IPS-20b (cell line): ENCODE results near the gene DNAJC6.
A peak's percentile ranks its signal among the peaks of the same experiment; 100 is the strongest.

ENCODE experiments used
- H3K27ac ChIP-seq: one replicate; pipeline ENCODE4 v1.5.1; 2013; ENCODE audit warnings: low read length
- H3K27me3 ChIP-seq: 2 replicates; pipeline ENCODE4 v1.6.1; 2013; ENCODE audit warnings: mild to moderate bottlenecking, low read length, inconsistent platforms; ENCODE audit not compliant: insufficient read depth
- H3K36me3 ChIP-seq: 2 replicates; pipeline ENCODE4 v1.6.1; 2013; ENCODE audit warnings: low read depth, mild to moderate bottlenecking, inconsistent platforms, low read length, moderate library complexity; ENCODE audit not compliant: insufficient read depth
- H3K4me1 ChIP-seq: 2 replicates; pipeline ENCODE4 v1.6.1; 2013; ENCODE audit warnings: mild to moderate bottlenecking, control low read depth, inconsistent platforms, low read length, moderate library complexity; ENCODE audit not compliant: insufficient read depth
- H3K4me3 ChIP-seq: 2 replicates; pipeline ENCODE4 v1.5.1; 2013; ENCODE audit warnings: mild to moderate bottlenecking, low read length, inconsistent platforms
- H3K9ac ChIP-seq: 2 replicates; pipeline ENCODE4 v1.6.1; 2013; ENCODE audit warnings: low read depth, mild to moderate bottlenecking, inconsistent platforms, low read length, moderate library complexity
- H3K9me3 ChIP-seq: 2 replicates; pipeline ENCODE4 v1.6.1; 2013; ENCODE audit warnings: mild to moderate bottlenecking, low read depth, low read length, inconsistent platforms; ENCODE audit not compliant: insufficient read depth

The DNAJC6 gene

DNA sequence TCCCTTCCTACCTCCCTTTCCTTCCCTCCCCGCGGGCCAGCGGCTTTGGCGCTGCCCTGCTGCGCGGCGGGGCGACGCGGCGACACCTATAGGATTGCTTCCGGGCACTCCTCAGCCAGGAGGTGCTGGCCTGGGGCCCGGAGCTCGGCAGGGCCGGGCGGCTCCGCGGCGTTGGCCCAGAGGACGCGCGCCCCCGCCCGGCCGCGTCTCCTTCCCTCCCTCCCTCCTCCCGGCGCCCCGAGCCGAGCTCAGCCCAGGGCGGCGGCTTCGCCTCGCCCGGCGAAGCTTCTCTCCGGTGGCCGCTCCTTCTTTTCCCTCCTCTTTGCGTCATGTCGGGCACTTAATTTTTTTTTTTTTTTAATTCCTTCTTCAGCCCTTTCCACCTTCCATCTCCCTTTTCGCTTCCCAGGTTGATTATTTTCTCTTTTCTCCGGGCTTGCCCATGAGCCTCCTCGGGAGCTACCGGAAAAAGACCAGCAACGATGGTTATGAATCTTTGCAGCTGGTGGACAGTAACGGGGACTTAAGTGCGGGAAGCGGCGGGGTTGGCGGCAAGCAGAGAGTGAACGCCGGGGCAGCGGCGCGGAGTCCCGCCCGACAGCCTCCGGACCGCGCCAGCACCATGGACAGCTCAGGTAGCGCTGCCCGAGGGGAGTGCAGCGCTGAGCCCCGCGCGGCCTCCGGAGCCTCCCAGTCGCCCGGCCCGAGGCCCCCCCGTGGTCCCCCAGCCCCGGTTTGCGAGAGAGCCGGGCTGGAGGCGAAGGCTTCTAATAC, at the start of gene DNAJC6:
Gene DNAJC6, plus strand, starts transcription at position 240 of the 774 bp plus-strand sequence. Its CDS starts 203 bp downstream, at position 443.
- H3K9ac ChIP-seq = peak within 1 kb of the TSS; percentile 17; the same call in 1 of the 2 replicates
- no peaks in the 10 kb centered on the region for H3K36me3 ChIP-seq
- H3K4me3 ChIP-seq = peak within 1 kb of the TSS; percentile 89
- H3K9me3 ChIP-seq = no peaks in the 10 kb centered on the region
- peaks cover 12% of the 10 kb centered on the region; the same call in 1 of the 2 replicates for H3K4me1 ChIP-seq
- H3K27ac ChIP-seq = no peak within 1 kb of the TSS
- peaks cover 29% of the 10 kb centered on the region for H3K27me3 ChIP-seq

DNA sequence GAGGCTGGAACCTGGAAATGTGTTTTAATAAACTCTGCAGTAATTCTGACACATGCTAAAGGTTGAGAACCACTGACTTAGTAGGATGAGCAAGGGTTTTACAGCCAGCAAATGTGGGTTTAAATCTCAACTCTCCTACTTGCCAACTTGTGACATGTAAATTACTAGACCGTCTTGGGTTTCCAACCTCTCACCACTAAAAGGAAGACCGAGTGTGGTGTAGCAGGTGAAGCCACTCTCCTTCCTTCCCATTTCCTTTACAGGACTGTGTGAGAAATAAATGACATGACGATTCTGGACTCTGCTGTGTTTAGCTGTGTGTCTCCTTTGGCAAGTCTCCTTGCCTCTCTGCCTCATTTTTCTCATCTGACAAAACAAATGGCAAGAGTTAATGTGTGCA, 49.5 kb upstream of the DNAJC6 start:
- H3K9me3 ChIP-seq = no peaks in the 10 kb centered on the region
- H3K9ac ChIP-seq = no peak overlapping the region
- no peaks in the 10 kb centered on the region for H3K36me3 ChIP-seq
- H3K27ac ChIP-seq = no peak overlapping the region
- H3K27me3 ChIP-seq = peaks cover 27% of the 10 kb centered on the region
- peaks cover 14% of the 10 kb centered on the region for H3K4me1 ChIP-seq
- H3K4me3 ChIP-seq = no peak overlapping the region

DNA sequence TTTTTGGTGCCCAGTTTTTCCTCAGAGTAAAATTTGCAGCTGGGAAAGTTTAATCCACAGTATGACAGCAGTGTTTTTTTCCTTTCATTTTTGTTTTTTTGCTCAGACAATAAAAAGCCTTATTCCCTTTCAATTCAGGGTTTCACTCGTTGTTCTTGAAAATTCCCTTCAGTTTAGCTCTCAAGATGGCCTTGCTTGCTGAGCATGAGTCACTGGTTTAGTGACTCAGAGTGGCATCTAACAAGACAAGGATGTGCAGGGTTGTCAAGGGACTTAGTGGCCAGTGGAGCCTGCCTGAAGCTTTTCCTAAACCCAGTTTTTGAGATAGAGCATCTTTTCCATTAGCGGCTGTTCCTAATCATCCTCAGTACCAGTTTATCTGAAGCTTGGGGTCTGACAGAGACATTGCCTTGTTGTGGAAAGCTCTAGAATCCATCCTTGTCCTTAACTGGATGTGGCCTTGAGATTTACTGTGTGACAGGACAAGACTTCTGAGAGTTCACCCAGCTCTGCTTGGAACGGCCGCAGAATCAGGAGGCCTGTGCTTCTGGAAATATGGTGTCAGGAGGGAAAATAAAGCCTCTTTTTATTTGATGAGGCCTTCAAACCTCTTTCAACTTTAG, 48.4 kb upstream of the DNAJC6 start:
- Histone ChIP-seq H3K27me3 (peaks cover 17% of the 10 kb centered on the region; the same call in 1 of the 2 replicates), H3K9me3 (no peaks in the 10 kb centered on the region), H3K4me3 (no peak overlapping the region), H3K4me1 (peaks cover 14% of the 10 kb centered on the region), H3K36me3 (no peaks in the 10 kb centered on the region), H3K27ac (no peak overlapping the region), H3K9ac (no peak overlapping the region)

DNA sequence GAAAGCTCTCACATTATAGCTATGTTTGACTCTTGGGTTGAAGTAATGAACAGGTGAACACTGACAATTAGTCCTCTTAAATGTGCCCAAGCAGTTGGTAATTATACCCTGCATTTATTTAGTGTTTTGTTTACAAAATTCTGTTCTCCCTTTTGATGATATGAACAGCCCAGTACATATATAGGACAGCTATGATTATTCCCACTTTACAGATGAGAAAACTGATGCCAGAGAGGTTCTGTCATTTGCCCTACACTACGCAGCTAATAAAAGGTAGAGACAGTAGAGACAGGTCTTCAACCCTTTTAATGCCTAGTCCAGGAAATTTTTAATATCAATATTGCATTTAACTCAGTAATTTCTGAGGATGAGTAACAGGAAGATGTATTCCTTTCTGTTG, 46.1 kb upstream of the DNAJC6 start:
- no peak overlapping the region for H3K4me3 ChIP-seq
- H3K36me3 ChIP-seq = no peaks in the 10 kb centered on the region
- H3K9ac ChIP-seq = no peak overlapping the region
- H3K4me1 ChIP-seq = peaks cover 25% of the 10 kb centered on the region
- H3K9me3 ChIP-seq = no peaks in the 10 kb centered on the region
- peaks cover 17% of the 10 kb centered on the region for H3K27me3 ChIP-seq
- no peak overlapping the region for H3K27ac ChIP-seq

DNA sequence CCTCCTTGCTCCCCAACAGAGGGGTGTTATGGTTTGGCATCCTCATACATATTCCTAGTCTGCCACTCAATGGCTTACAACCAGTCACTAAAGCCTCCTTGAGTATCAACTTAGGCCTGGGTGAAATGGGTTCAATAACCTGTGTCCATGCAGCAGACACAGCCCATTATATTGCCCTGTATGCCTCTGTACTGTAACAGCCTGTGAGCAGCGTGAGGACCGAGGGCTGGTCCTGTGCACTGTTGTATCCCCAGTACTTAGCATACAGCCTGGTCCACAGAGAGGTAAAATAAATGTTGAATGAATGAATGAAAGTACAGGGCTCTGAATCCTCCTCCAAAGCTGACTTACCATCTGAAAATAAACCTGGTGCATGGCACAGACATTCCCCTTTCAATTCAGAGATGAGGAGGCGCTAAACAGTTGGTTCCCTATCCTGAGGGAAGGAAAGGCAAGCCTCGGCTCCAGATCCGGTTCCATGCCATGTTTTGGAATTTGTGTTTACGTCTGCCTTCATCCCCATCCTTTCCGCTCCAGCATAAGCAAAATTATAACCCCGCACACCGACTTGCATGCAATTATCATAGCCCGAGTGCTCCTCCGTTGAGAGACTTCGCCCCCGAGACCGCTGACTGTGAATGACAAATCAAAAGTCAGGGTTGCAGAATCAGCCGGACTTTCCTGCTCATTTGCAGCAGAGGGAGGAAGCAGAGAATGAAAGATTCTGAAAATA, 45.0 kb upstream of the DNAJC6 start:
- H3K27me3 ChIP-seq = peaks cover 17% of the 10 kb centered on the region
- H3K36me3 ChIP-seq = no peaks in the 10 kb centered on the region
- H3K9me3 ChIP-seq = no peaks in the 10 kb centered on the region
- no peak overlapping the region for H3K27ac ChIP-seq
- peak overlapping the region; percentile 81 for H3K4me3 ChIP-seq
- H3K4me1 ChIP-seq = peaks cover 23% of the 10 kb centered on the region
- H3K9ac ChIP-seq = no peak overlapping the region

DNA sequence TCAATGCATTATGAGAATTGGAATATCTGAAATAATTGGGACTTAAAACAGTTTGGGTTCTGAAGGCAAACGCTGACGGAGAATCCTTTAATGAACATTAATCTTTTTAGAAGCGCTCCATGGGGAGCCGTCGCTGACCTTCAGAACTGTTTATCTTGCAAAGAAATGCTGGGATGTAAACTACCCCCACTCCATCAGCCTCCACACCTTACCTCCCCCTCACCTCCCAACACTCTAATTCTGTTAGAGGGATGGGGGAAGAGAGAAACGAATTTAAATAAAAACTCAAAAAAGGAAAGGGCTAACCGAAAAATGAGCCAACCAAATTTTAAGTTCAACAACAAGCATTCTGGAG, 44.1 kb upstream of the DNAJC6 start:
- peak overlapping the region; percentile 67; the same call in 1 of the 2 replicates for H3K9ac ChIP-seq

DNA sequence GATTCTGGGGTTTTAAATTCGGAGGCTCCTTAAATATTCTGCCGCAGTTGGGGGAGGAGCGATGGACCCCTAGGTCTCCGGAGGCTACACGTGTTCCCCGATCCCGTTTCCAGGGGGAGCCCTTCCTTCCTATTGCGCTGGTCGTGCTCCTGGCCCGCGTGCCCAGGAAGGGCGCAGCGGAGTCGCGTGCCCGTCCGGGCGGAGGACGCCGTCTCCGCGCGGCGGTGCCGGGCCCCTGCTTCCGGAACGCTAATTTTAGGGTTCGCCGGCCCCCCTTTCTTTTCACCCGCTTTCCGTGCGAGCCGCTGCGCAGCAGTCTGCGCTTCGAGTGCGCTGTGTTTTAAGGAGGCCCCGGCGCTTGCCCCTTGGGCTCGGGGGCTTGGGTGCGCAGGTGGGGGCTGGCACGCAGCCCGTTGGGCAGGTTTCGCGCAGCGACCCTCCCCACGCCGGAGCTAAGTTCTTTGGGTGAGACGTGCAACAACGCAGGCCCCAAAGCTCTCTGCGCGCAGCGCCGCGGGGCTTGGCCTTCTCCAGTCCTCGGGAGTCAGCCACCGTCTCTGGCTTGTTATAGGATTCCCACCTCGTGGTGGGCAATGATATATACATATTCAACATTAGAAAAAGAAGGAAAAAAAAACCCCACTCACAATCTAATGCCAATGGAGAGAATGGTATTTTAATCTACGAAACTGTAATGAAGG, 43.5 kb upstream of the DNAJC6 start:
- Histone ChIP-seq H3K9ac (peak overlapping the region; percentile 67; the same call in 1 of the 2 replicates), H3K36me3 (no peaks in the 10 kb centered on the region), H3K4me1 (peaks cover 17% of the 10 kb centered on the region; the same call in 1 of the 2 replicates), H3K27me3 (peaks cover 17% of the 10 kb centered on the region), H3K4me3 (peak overlapping the region; percentile 81), H3K9me3 (no peaks in the 10 kb centered on the region), H3K27ac (no peak overlapping the region)

More for the DNA sequence above, 44.1 kb upstream of the DNAJC6 start:
- H3K27me3 ChIP-seq = peaks cover 17% of the 10 kb centered on the region
- no peak overlapping the region for H3K27ac ChIP-seq
- no peaks in the 10 kb centered on the region for H3K36me3 ChIP-seq
- no peaks in the 10 kb centered on the region for H3K9me3 ChIP-seq
- peak overlapping the region; percentile 81 for H3K4me3 ChIP-seq
- H3K4me1 ChIP-seq = peaks cover 17% of the 10 kb centered on the region

DNA sequence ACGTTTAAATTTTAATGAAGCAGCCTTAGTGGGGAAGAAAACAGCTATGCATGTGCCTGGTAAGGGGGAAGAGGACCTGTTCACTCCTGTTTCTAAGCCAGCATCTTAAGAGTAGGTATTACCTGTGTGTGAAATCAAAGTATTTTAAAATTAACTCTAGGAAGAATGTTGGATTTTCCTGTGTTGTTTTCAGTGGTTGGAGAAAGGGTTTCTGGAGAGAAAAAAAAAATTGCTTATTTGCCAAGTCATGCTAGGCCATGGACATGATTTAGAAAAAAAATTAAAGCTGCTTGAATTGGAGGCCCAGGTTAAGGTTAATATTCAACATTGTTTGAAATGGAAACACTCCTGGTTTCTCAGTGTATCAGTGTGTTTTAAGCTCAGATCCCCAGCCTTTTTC, 42.9 kb upstream of the DNAJC6 start:
- Histone ChIP-seq H3K27ac (no peak overlapping the region), H3K9me3 (no peaks in the 10 kb centered on the region), H3K36me3 (no peaks in the 10 kb centered on the region), H3K4me3 (peak overlapping the region; percentile 81), H3K4me1 (peaks cover 17% of the 10 kb centered on the region; the same call in 1 of the 2 replicates), H3K27me3 (peaks cover 17% of the 10 kb centered on the region), H3K9ac (peak overlapping the region; percentile 67; the same call in 1 of the 2 replicates)

DNA sequence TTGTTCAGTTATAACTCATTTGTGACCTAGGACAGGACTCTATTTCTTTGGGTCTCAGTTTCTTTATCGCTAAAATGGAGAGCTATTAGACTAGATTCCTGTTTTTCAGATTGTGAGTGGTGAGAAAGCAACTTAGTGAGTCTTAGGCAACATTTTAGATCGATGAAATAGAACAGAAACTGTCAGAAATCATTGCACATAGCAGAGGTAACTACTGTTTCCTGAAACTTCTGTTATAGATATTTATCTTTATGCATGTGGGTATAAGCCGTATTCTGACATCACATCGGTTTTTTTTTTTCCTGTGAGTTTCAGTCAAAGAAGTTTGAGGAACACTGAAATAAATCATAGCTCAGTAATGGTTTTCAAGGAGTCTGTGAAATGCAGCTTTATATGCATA, 42.1 kb upstream of the DNAJC6 start:
- Histone ChIP-seq H3K9me3 (no peaks in the 10 kb centered on the region), H3K4me1 (peaks cover 17% of the 10 kb centered on the region; the same call in 1 of the 2 replicates), H3K27me3 (peaks cover 17% of the 10 kb centered on the region), H3K9ac (no peak overlapping the region), H3K27ac (no peak overlapping the region), H3K4me3 (no peak overlapping the region), H3K36me3 (no peaks in the 10 kb centered on the region)

DNA sequence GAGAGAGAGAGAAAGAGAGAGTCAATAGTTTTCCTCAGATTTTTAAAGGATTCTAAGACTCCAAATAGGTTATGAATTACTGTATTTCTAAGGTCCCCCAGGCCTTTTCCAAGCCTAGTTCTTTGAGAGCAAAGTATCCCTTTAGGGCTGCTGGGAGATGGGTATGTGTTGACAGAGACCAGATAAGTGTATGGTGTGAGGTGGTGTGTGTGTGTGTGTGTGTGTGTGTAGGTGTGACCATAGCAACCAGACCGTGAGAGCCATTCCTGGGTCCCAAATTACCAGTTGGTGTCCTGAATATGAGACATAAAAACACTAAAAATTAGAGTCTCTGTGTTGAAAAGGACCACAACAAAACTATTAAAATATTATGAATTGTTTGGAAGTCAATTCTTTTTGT, 41.7 kb upstream of the DNAJC6 start:
- Histone ChIP-seq H3K9me3 (no peaks in the 10 kb centered on the region), H3K27me3 (peaks cover 17% of the 10 kb centered on the region), H3K4me1 (peaks cover 17% of the 10 kb centered on the region; the same call in 1 of the 2 replicates), H3K4me3 (no peak overlapping the region), H3K9ac (no peak overlapping the region), H3K36me3 (no peaks in the 10 kb centered on the region), H3K27ac (no peak overlapping the region)

DNA sequence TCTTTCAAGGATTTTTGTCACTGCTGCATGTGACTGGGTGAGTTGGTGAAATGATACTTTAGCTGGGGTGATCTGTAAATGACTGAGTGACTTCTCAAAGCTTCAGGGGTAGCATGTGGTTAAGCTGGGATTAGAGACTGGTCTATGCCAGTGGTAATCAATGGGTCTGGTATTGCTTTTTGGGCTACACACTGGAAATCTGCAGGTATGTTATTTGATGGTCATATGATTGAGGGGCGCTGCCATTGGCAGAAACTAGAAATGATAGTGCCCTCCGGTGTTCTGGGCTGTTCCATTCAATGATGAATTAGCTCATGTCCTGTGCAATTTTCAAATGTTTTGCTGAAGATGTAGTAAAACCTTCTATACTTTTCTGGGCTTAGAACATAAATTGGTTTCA, 39.7 kb upstream of the DNAJC6 start:
- no peak overlapping the region for H3K4me3 ChIP-seq
- peaks cover 8% of the 10 kb centered on the region for H3K27me3 ChIP-seq

More for the DNA sequence above, 39.7 kb upstream of the DNAJC6 start:
- Histone ChIP-seq H3K27ac (no peak overlapping the region), H3K4me1 (peaks cover 17% of the 10 kb centered on the region; the same call in 1 of the 2 replicates), H3K9ac (no peak overlapping the region), H3K36me3 (no peaks in the 10 kb centered on the region), H3K9me3 (no peaks in the 10 kb centered on the region)
